Upper lobe of right lung (tissue), 1 donor: ENCODE results near the gene RETNLB. TPM values are rescaled to one million over a fixed set of nuclear protein-coding genes. Genes with fewer than 3 reads are reported as not detected.

Source experiments
- ATAC-seq: fragments of 200-7000 bp; cut with Tn5 transposase; one replicate; pipeline ENCODE4 v1.9.1; 2020; ENCODE audit warnings: mild to moderate bottlenecking, moderate library complexity
- DNase-seq: peaks from one replicate; pipeline ENCODE4 v3.0.0-alpha.2; 2020
- H3K27ac ChIP-seq: fragments of 200-600 bp; one replicate; pipeline ENCODE4 v1.8.0; 2022
- H3K27me3 ChIP-seq: fragments of 200-600 bp; one replicate; pipeline ENCODE4 v1.8.0; 2022; ENCODE audit warnings: mild to moderate bottlenecking
- H3K36me3 ChIP-seq: fragments of 200-600 bp; one replicate; pipeline ENCODE4 v1.8.0; 2022
- H3K4me1 ChIP-seq: fragments of 200-600 bp; one replicate; pipeline ENCODE4 v1.8.0; 2022
- H3K4me3 ChIP-seq: fragments of 200-600 bp; one replicate; pipeline ENCODE4 v1.8.0; 2022; ENCODE audit warnings: mild to moderate bottlenecking
- H3K9me3 ChIP-seq: fragments of 200-600 bp; one replicate; pipeline ENCODE4 v1.8.0; 2022
- CTCF ChIP-seq: fragments of 200-600 bp; IDR thresholded peaks from one replicate; pipeline ENCODE4 v1.8.0; 2022; ENCODE audit warnings: antibody characterized with exemption
- intact Hi-C: fragments of 100-400 bp; cut with DNase I; formaldehyde crosslinking; loops from one replicate; pipeline ENCODE4 v1.11.0; 2022
- total RNA-seq: library from RNA; stranded (reverse); fragmentation: NEBNext Ultra II Directional; extraction: Animal tissue kit (Norgen Biotek cat#: 25700); gene quantifications from one replicate; pipeline ENCODE4 v1.2.1, GENCODE V29; 2021
- donor health status: DM: no; HTN: yes; CAD: no; lungs with severe emphysema.

The RETNLB gene
- total RNA-seq, 1 donor from 2014 or later = not detected

GRCh38 chr3:108779496-108779895 lies 22.3 kb upstream of the RETNLB start:
- Histone ChIP-seq H3K4me1 (no peaks in the 10 kb centered on the region), H3K27me3 (no peaks in the 10 kb centered on the region), H3K4me3 (no peak overlapping the region), H3K27ac (no peak overlapping the region), H3K36me3 (no peaks in the 10 kb centered on the region), H3K9me3 (no peaks in the 10 kb centered on the region)
- no peak for TF ChIP-seq CTCF
- intact Hi-C loops = no loop called here
- ATAC-seq (no peak), DNase-seq (no peak)

GRCh38 chr3:108775649-108776048 lies 18.4 kb upstream of the RETNLB start:
- no peaks in the 10 kb centered on the region for H3K9me3 ChIP-seq
- DNase-seq = no peak
- no peaks in the 10 kb centered on the region for H3K4me1 ChIP-seq
- no peak for ATAC-seq
- intact Hi-C loops = no loop called here
- no peaks in the 10 kb centered on the region for H3K27me3 ChIP-seq
- H3K4me3 ChIP-seq = no peak overlapping the region
- no peak overlapping the region for H3K27ac ChIP-seq
- no peaks in the 10 kb centered on the region for H3K36me3 ChIP-seq
- no peak for TF ChIP-seq CTCF

GRCh38 chr3:108767253-108767652 lies 10.0 kb upstream of the RETNLB start:
- intact Hi-C loops = no loop called here
- Histone ChIP-seq H3K9me3 (no peaks in the 10 kb centered on the region), H3K27me3 (no peaks in the 10 kb centered on the region), H3K4me3 (no peak overlapping the region), H3K36me3 (no peaks in the 10 kb centered on the region), H3K4me1 (no peaks in the 10 kb centered on the region), H3K27ac (no peak overlapping the region)
- no peak for TF ChIP-seq CTCF
- DNase-seq (no peak), ATAC-seq (no peak)

GRCh38 chr3:108755686-108756085 lies 1.5 kb downstream of the RETNLB start:
- Histone ChIP-seq H3K4me3 (no peak overlapping the region), H3K36me3 (no peaks in the 10 kb centered on the region), H3K27ac (no peak overlapping the region), H3K4me1 (no peaks in the 10 kb centered on the region), H3K9me3 (no peaks in the 10 kb centered on the region), H3K27me3 (no peaks in the 10 kb centered on the region)
- intact Hi-C loops = no loop called here
- ATAC-seq (no peak), DNase-seq (no peak)
- no peak for TF ChIP-seq CTCF

GRCh38 chr3:108744762-108745161 lies 12.4 kb downstream of the RETNLB start:
- H3K36me3 ChIP-seq = no peaks in the 10 kb centered on the region
- H3K9me3 ChIP-seq = no peaks in the 10 kb centered on the region
- no peaks in the 10 kb centered on the region for H3K4me1 ChIP-seq
- TF ChIP-seq CTCF = no peak
- ATAC-seq (no peak), DNase-seq (no peak)
- intact Hi-C loops = no loop called here
- no peak overlapping the region for H3K27ac ChIP-seq
- H3K4me3 ChIP-seq = no peak overlapping the region
- no peaks in the 10 kb centered on the region for H3K27me3 ChIP-seq

GRCh38 chr3:108742929-108743328 lies 14.3 kb downstream of the RETNLB start:
- Histone ChIP-seq H3K36me3 (no peaks in the 10 kb centered on the region), H3K4me3 (no peak overlapping the region), H3K9me3 (no peaks in the 10 kb centered on the region), H3K4me1 (no peaks in the 10 kb centered on the region), H3K27ac (no peak overlapping the region), H3K27me3 (no peaks in the 10 kb centered on the region)
- intact Hi-C loops = no loop called here
- no peak for DNase-seq
- no peak for ATAC-seq
- TF ChIP-seq CTCF = no peak
